Lower lobe of right lung (tissue), 2 donors: ENCODE results near the gene ERCC8. TPM values are rescaled to one million over a fixed set of nuclear protein-coding genes. Genes with fewer than 3 reads are reported as not detected.

Experiments used
- ATAC-seq, 2 donors: fragments of 200-7000 bp; cut with Tn5 transposase; one replicate each; pipeline ENCODE4 v1.9.1; 2020 to 2022; ENCODE audit warnings: mild to moderate bottlenecking in 2 of 2, moderate library complexity in 2 of 2
- DNase-seq: peaks from one replicate; pipeline ENCODE4 v3.0.0-alpha.2; 2020
- H3K27ac ChIP-seq: fragments of 200-600 bp; one replicate; pipeline ENCODE4 v1.8.0; 2022
- H3K27me3 ChIP-seq: fragments of 200-600 bp; one replicate; pipeline ENCODE4 v1.8.0; 2022; ENCODE audit warnings: low read depth
- H3K36me3 ChIP-seq: fragments of 200-600 bp; one replicate; pipeline ENCODE4 v1.8.0; 2022; ENCODE audit warnings: mild to moderate bottlenecking
- H3K4me1 ChIP-seq: fragments of 200-600 bp; one replicate; pipeline ENCODE4 v1.8.0; 2022
- H3K4me3 ChIP-seq: fragments of 200-600 bp; one replicate; pipeline ENCODE4 v1.8.0; 2022; ENCODE audit warnings: mild to moderate bottlenecking
- H3K9me3 ChIP-seq: fragments of 200-600 bp; one replicate; pipeline ENCODE4 v1.8.0; 2022
- CTCF ChIP-seq: fragments of 200-600 bp; IDR thresholded peaks from one replicate; pipeline ENCODE4 v1.8.0; 2022; ENCODE audit warnings: antibody characterized with exemption, mild to moderate bottlenecking
- intact Hi-C: fragments of 100-400 bp; cut with DNase I; formaldehyde crosslinking; loops from one replicate; pipeline ENCODE4 v1.11.0; 2022
- total RNA-seq: library from RNA; stranded (reverse); fragmentation: NEBNext Ultra II Directional; extraction: Animal tissue kit (Norgen Biotek cat#: 25700); gene quantifications from one replicate; pipeline ENCODE4 v1.2.1, GENCODE V29; 2021
- donor health status: DM: no; HTN: yes; CAD: no; lungs with severe emphysema.

ERCC8 gene
- total RNA-seq, 1 donor from 2014 or later, result 10.3 TPM

DNA sequence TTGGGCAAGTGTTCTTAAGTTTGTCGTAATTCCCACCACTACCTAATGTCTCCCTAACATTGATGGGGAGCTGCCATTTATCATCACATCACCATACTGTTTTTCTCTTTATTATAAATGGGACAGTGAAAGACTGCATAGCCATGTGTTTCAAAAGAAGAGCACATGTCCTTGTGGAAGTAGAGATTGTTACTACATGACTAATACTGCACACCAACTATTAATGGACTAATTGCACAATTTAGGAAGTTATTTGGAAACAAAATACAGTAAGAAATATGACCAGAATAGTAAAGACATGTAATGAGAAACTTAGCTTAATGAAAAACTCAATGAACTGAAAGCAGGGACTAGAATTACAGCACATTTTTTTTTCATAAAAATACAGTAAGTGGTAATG, 88.8 kb downstream of the ERCC8 start:
- intact Hi-C loops, result no loop called here
- no peak for TF ChIP-seq CTCF

DNA sequence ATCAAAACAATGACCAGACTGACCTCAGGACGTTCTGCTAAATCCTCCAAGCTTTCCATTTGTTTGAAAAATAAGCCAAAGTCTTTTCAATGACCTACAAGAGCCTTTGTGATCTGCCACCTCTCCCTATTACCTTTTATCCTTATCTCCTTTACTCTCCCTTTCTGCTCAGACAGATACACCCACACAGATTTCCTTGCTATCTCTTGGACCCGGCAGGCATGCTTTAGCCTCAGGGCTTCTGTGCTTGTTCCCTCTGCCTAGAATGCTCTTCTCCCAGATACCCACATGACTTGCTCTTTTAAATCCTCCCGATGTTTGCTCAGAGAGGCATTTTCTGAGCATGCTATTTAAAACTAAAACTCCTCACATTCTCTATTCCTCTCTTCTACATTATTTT, 91.9 kb downstream of the ERCC8 start:
- intact Hi-C loops, result no loop called here
- ATAC-seq (no peak), DNase-seq (no peak)
- no peak for TF ChIP-seq CTCF
- Histone ChIP-seq H3K27me3 (no peaks in the 10 kb centered on the region), H3K9me3 (no peaks in the 10 kb centered on the region), H3K4me3 (no peak overlapping the region), H3K4me1 (no peaks in the 10 kb centered on the region), H3K27ac (no peak overlapping the region), H3K36me3 (no peaks in the 10 kb centered on the region)

More for the DNA sequence above, 88.8 kb downstream of the ERCC8 start:
- Histone ChIP-seq H3K27ac (no peak overlapping the region), H3K4me1 (no peaks in the 10 kb centered on the region), H3K4me3 (no peak overlapping the region), H3K27me3 (no peaks in the 10 kb centered on the region), H3K9me3 (no peaks in the 10 kb centered on the region), H3K36me3 (no peaks in the 10 kb centered on the region)
- ATAC-seq (no peak), DNase-seq (no peak)

DNA sequence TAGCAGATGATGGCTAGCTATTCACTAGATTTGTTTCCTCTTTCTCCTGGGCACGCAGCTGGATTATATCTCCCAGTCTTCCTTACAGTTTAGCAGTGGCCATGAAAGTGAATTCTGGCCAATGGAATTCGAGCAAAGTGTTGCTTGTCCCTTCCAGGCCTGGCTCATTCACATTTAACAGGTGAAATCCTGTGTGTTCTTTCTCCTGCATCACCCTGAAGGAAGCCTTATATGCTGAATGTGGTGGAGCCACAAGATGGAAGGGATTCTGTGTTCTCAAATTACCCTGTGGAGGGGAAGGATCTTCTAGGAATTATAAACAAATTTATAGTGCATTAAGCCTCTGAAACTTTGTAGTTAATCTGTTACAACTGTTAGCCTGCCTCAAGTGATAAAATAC, 92.6 kb downstream of the ERCC8 start:
- TF ChIP-seq CTCF, result no peak
- intact Hi-C loops, result no loop called here
- no peak for DNase-seq
- no peak for ATAC-seq
- no peaks in the 10 kb centered on the region for H3K9me3 ChIP-seq
- no peak overlapping the region for H3K4me3 ChIP-seq
- H3K27ac ChIP-seq, result no peak overlapping the region
- H3K36me3 ChIP-seq, result no peaks in the 10 kb centered on the region
- H3K4me1 ChIP-seq, result no peaks in the 10 kb centered on the region
- no peaks in the 10 kb centered on the region for H3K27me3 ChIP-seq

DNA sequence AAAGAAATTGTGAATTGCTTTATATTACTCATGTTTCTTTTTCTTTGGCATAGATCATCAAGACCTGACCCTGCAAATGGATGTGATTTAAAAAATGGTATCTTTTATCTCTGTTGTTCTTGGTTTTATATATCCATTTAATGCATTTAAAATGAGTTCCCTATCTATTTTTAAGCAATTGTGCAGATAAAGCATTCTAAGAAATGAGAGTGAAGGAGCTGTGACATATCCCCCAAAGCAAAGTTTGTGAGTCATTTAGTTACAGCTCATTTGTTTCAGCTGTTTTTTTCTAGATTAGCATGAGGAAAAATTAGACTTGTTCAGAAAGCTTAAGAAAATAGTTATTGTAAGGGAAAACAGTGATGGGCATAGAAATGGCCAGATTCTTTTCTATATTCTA, 93.2 kb downstream of the ERCC8 start:
- intact Hi-C loops, result no loop called here
- H3K4me3 ChIP-seq, result no peak overlapping the region
- H3K27ac ChIP-seq, result no peak overlapping the region
- no peaks in the 10 kb centered on the region for H3K4me1 ChIP-seq
- H3K27me3 ChIP-seq, result no peaks in the 10 kb centered on the region
- TF ChIP-seq CTCF, result no peak
- DNase-seq, result no peak
- no peak for ATAC-seq
- H3K36me3 ChIP-seq, result no peaks in the 10 kb centered on the region
- H3K9me3 ChIP-seq, result no peaks in the 10 kb centered on the region

DNA sequence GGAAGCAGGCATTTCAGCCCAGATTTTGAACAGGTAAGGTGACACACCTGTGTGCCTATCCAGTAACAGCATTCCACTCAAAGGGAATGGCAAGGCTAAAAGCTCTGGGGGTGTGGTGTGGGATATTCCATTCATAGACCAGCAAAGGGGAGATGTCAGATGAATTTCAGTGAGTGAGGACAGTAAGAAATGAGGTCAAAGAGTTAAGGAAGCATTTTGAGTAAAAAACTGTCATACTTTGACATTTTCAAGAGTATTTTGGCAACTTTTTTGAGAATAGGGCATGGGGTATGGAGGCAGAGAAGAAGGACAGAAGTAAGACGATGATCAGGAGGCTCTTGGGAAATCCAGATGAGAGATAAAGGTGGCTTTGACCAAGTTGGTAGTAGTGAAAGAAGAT, 98.6 kb downstream of the ERCC8 start:
- Histone ChIP-seq H3K9me3 (no peaks in the 10 kb centered on the region), H3K4me1 (peaks cover 20% of the 10 kb centered on the region), H3K36me3 (no peaks in the 10 kb centered on the region), H3K27ac (no peak overlapping the region), H3K4me3 (no peak overlapping the region), H3K27me3 (peaks cover 26% of the 10 kb centered on the region)
- no peak for ATAC-seq
- intact Hi-C loops, result no loop called here
- DNase-seq, result no peak
- TF ChIP-seq CTCF, result no peak
